Mesendoderm (in vitro differentiated cells): Measurements from ENCODE around the gene MAP3K20.

Source experiments
- DNase-seq: peaks from one replicate; pipeline ENCODE4 v3.0.0; 2013
- H2AK5ac ChIP-seq: 2 replicates; pipeline ENCODE4 v1.6.1; 2013; ENCODE audit warnings: low read length, inconsistent platforms
- H2BK120ac ChIP-seq: 2 replicates; pipeline ENCODE4 v1.6.1; 2013; ENCODE audit warnings: low read depth, mild to moderate bottlenecking, low read length, moderate library complexity, mixed read lengths
- H2BK15ac ChIP-seq: replicated peaks from 2 replicates; pipeline ENCODE4 v1.6.1; 2013; ENCODE audit warnings: low read depth, mild to moderate bottlenecking, moderate library complexity
- H2BK5ac ChIP-seq: 2 replicates; pipeline ENCODE4 v1.6.1; 2013; ENCODE audit warnings: low read length, inconsistent platforms
- H3K18ac ChIP-seq: 2 replicates; pipeline ENCODE4 v1.6.1; 2013; ENCODE audit warnings: mild to moderate bottlenecking, low read length, mixed read lengths
- H3K23ac ChIP-seq: one replicate; pipeline ENCODE4 v1.6.1; 2013; ENCODE audit warnings: low read length
- H3K27ac ChIP-seq: 2 replicates; pipeline ENCODE4 v1.5.1; 2013; ENCODE audit warnings: low read depth, mild to moderate bottlenecking, inconsistent platforms, low read length, moderate library complexity
- H3K27me3 ChIP-seq: 2 replicates; pipeline ENCODE4 v1.6.1; 2013; ENCODE audit warnings: low read length, control low read depth, mild to moderate bottlenecking, inconsistent platforms; ENCODE audit not compliant: insufficient read depth, poor library complexity
- H3K36me3 ChIP-seq: 2 replicates; pipeline ENCODE4 v1.6.1; 2013; ENCODE audit warnings: low read length, inconsistent platforms; ENCODE audit not compliant: control insufficient read depth, insufficient read depth
- H3K4ac ChIP-seq: one replicate; pipeline ENCODE4 v1.6.1; 2013; ENCODE audit warnings: low read depth, mild to moderate bottlenecking, low read length, moderate library complexity
- H3K4me1 ChIP-seq: 2 replicates; pipeline ENCODE4 v1.6.1; 2013; ENCODE audit warnings: low read depth, low read length, inconsistent platforms; ENCODE audit not compliant: control insufficient read depth
- H3K4me2 ChIP-seq: 2 replicates; pipeline ENCODE4 v1.6.1; 2013; ENCODE audit warnings: low read length
- H3K4me3 ChIP-seq: 2 replicates; pipeline ENCODE4 v1.5.1; 2013; ENCODE audit warnings: mild to moderate bottlenecking, low read length
- H3K56ac ChIP-seq: one replicate; pipeline ENCODE4 v1.6.1; 2013; ENCODE audit warnings: low read length
- H3K79me1 ChIP-seq: 2 replicates; pipeline ENCODE4 v1.6.1; 2013; ENCODE audit warnings: low read length, inconsistent platforms
- H3K79me2 ChIP-seq: 2 replicates; pipeline ENCODE4 v1.6.1; 2013; ENCODE audit warnings: mild to moderate bottlenecking, low read length; ENCODE audit not compliant: control insufficient read depth, insufficient read depth
- H3K9ac ChIP-seq: 2 replicates; pipeline ENCODE4 v1.6.1; 2013; ENCODE audit warnings: low read length, inconsistent platforms
- H4K5ac ChIP-seq: one replicate; pipeline ENCODE4 v1.6.1; 2013; ENCODE audit warnings: low read length
- H4K8ac ChIP-seq: one replicate; pipeline ENCODE4 v1.6.1; 2013; ENCODE audit warnings: low read depth, mild to moderate bottlenecking, control low read depth, low read length, moderate library complexity
- WGBS: extraction: QIAGEN DNeasy Blood & Tissue Kit; methylation state at CpG from one replicate; pipeline ENCODE4 v1.1.7; 2013; ENCODE audit warnings: low lambda C conversion rate, missing lambda C conversion rate; ENCODE audit not compliant: insufficient coverage; ENCODE audit errors: extremely low coverage; 5-methylcytosine and 5-hydroxymethylcytosine counted together

Gene MAP3K20

GRCh38 chr2:173221937-173222594 is 146.4 kb downstream of the MAP3K20 start:
- Histone ChIP-seq H2BK120ac (no peak overlapping the region), H3K23ac (no peak overlapping the region), H3K79me1 (no peaks in the 10 kb centered on the region), H3K18ac (no peak overlapping the region), H2BK5ac (no peak overlapping the region), H3K56ac (no peak overlapping the region), H3K9ac (no peak overlapping the region), H3K79me2 (no peaks in the 10 kb centered on the region), H4K8ac (no peak overlapping the region), H3K4me1 (no peaks in the 10 kb centered on the region), H3K27me3 (no peaks in the 10 kb centered on the region), H2AK5ac (no peak overlapping the region), H3K4ac (no peak overlapping the region), H2BK15ac (no peak overlapping the region), H3K4me2 (no peak overlapping the region), H3K27ac (no peak overlapping the region), H4K5ac (no peak overlapping the region), H3K4me3 (no peak overlapping the region), H3K36me3 (no peaks in the 10 kb centered on the region)
- DNase-seq: no peak
- WGBS: 100% methylated on average over 1 of the region's 2 CpGs

GRCh38 chr2:173223871-173224270 is 148.2 kb downstream of the MAP3K20 start:
- Histone ChIP-seq H3K27ac (no peak overlapping the region), H3K18ac (no peak overlapping the region), H2BK5ac (no peak overlapping the region), H3K4me1 (no peaks in the 10 kb centered on the region), H3K9ac (no peak overlapping the region), H3K79me2 (no peaks in the 10 kb centered on the region), H3K56ac (no peak overlapping the region), H3K79me1 (no peaks in the 10 kb centered on the region), H3K23ac (no peak overlapping the region), H4K5ac (no peak overlapping the region), H2BK15ac (no peak overlapping the region), H3K36me3 (no peaks in the 10 kb centered on the region), H3K4me3 (no peak overlapping the region), H2AK5ac (no peak overlapping the region), H3K4ac (no peak overlapping the region), H4K8ac (no peak overlapping the region), H2BK120ac (no peak overlapping the region), H3K4me2 (no peak overlapping the region), H3K27me3 (no peaks in the 10 kb centered on the region)
- no peak for DNase-seq
- no CpG with 5 or more reads among the region's 2 CpGs for WGBS

GRCh38 chr2:173226899-173227698 is 151.5 kb downstream of the MAP3K20 start:
- H3K18ac ChIP-seq: no peak overlapping the region
- no peak overlapping the region for H3K56ac ChIP-seq
- no peak overlapping the region for H3K4me2 ChIP-seq
- H3K9ac ChIP-seq: no peak overlapping the region
- H3K4me3 ChIP-seq: no peak overlapping the region
- H2BK120ac ChIP-seq: no peak overlapping the region
- no peaks in the 10 kb centered on the region for H3K79me1 ChIP-seq
- no CpG with 5 or more reads among the region's 7 CpGs for WGBS
- H4K8ac ChIP-seq: no peak overlapping the region
- no peaks in the 10 kb centered on the region for H3K79me2 ChIP-seq
- no peak overlapping the region for H3K27ac ChIP-seq
- no peaks in the 10 kb centered on the region for H3K4me1 ChIP-seq
- DNase-seq: no peak
- H2AK5ac ChIP-seq: no peak overlapping the region
- H3K36me3 ChIP-seq: no peaks in the 10 kb centered on the region
- no peak overlapping the region for H3K23ac ChIP-seq
- no peak overlapping the region for H2BK5ac ChIP-seq
- no peak overlapping the region for H3K4ac ChIP-seq
- H3K27me3 ChIP-seq: no peaks in the 10 kb centered on the region
- no peak overlapping the region for H2BK15ac ChIP-seq
- no peak overlapping the region for H4K5ac ChIP-seq

- Histone ChIP-seq H3K27ac (no peak overlapping the region), H3K4ac (no peak overlapping the region), H3K9ac (no peak overlapping the region), H4K8ac (no peak overlapping the region), H3K23ac (no peak overlapping the region), H3K4me2 (no peak overlapping the region), H3K4me3 (no peak overlapping the region), H2BK5ac (no peak overlapping the region), H3K4me1 (no peaks in the 10 kb centered on the region), H4K5ac (no peak overlapping the region), H3K79me2 (no peaks in the 10 kb centered on the region), H2BK15ac (no peak overlapping the region), H3K56ac (no peak overlapping the region), H3K36me3 (no peaks in the 10 kb centered on the region), H2BK120ac (no peak overlapping the region), H2AK5ac (no peak overlapping the region), H3K79me1 (no peaks in the 10 kb centered on the region), H3K27me3 (no peaks in the 10 kb centered on the region), H3K18ac (no peak overlapping the region)
- no peak for DNase-seq
- WGBS: no CpG with 5 or more reads among the region's 2 CpGs
Observed at GRCh38 chr2:173229086-173229485, 153.4 kb downstream of the MAP3K20 start.

GRCh38 chr2:173230181-173230580 is 154.5 kb downstream of the MAP3K20 start:
- no peak overlapping the region for H3K56ac ChIP-seq

More at GRCh38 chr2:173230181-173230580, 154.5 kb downstream of the MAP3K20 start:
- Histone ChIP-seq H3K4me2 (no peak overlapping the region), H2AK5ac (no peak overlapping the region), H3K4ac (no peak overlapping the region), H2BK120ac (no peak overlapping the region), H3K79me2 (no peaks in the 10 kb centered on the region), H3K4me1 (no peaks in the 10 kb centered on the region), H3K18ac (no peak overlapping the region), H3K27me3 (no peaks in the 10 kb centered on the region), H4K8ac (no peak overlapping the region), H3K27ac (no peak overlapping the region), H3K4me3 (no peak overlapping the region), H3K79me1 (no peaks in the 10 kb centered on the region), H3K23ac (no peak overlapping the region), H2BK5ac (no peak overlapping the region), H3K36me3 (no peaks in the 10 kb centered on the region), H2BK15ac (no peak overlapping the region), H3K9ac (no peak overlapping the region), H4K5ac (no peak overlapping the region)
- WGBS: no CpG with 5 or more reads among the region's 5 CpGs
- DNase-seq: no peak
